Esophagus (tissue), 2 donors: ENCODE results near the gene SAFB. TPM values are rescaled to one million over a fixed set of nuclear protein-coding genes. Genes with fewer than 3 reads are reported as not detected.
"Not testable (repeated sequence)": the region's sequence is repeated elsewhere in the genome, so short reads cannot be mapped to it uniquely, and the experiment has no call there.

Source experiments
- H3K27ac ChIP-seq, 2 donors: one replicate each; pipeline ENCODE4 v1.5.1; 2013; ENCODE audit warnings: low read depth in 2 of 2, mild to moderate bottlenecking in 2 of 2, inconsistent platforms in 1 of 2, low read length in 1 of 2, moderate library complexity in 1 of 2
- H3K27me3 ChIP-seq, 2 donors: one replicate each; pipeline ENCODE4 v1.6.1; 2013; ENCODE audit warnings: low read length in 2 of 2, control low read depth in 1 of 2, mild to moderate bottlenecking in 1 of 2; ENCODE audit not compliant: insufficient read depth in 2 of 2, control insufficient read depth in 1 of 2
- H3K36me3 ChIP-seq, 2 donors: one replicate each; pipeline ENCODE4 v1.6.1; 2013; ENCODE audit warnings: low read length in 1 of 2; ENCODE audit not compliant: control insufficient read depth in 2 of 2, insufficient read depth in 2 of 2
- H3K4me1 ChIP-seq, 2 donors: one replicate each; pipeline ENCODE4 v1.6.1; 2013; ENCODE audit warnings: low read length in 1 of 2; ENCODE audit not compliant: control insufficient read depth in 2 of 2, insufficient read depth in 2 of 2
- H3K4me3 ChIP-seq, 2 donors: one replicate each; pipeline ENCODE4 v1.5.1; 2013; ENCODE audit warnings: low read length in 2 of 2, mild to moderate bottlenecking in 2 of 2, low read depth in 1 of 2, moderate library complexity in 1 of 2
- H3K9me3 ChIP-seq, 2 donors: one replicate each; pipeline ENCODE4 v1.6.1; 2013; ENCODE audit warnings: mild to moderate bottlenecking in 2 of 2, low read depth in 1 of 2, low read length in 1 of 2, moderate library complexity in 1 of 2; ENCODE audit not compliant: control insufficient read depth in 2 of 2, insufficient read depth in 1 of 2
- WGBS, 2 donors: extraction: QIAGEN DNeasy Blood & Tissue Kit; methylation state at CpG; one replicate each; pipeline ENCODE4 v1.1.7; 2013; 5-methylcytosine and 5-hydroxymethylcytosine counted together
- polyA plus RNA-seq, 2 donors: library from polyadenylated mRNA; stranded (reverse); fragments of 200-250 nt; gene quantifications; one replicate each; pipeline ENCODE4 v1.2.3, GENCODE V29; 2013
- donor health status: healthy with polysubstance abuse.
- donor health status: Bipolar disorder and iron deficiency.

Gene SAFB
- polyA plus RNA-seq, 2 donors: 44.2 to 48.5 TPM

DNA sequence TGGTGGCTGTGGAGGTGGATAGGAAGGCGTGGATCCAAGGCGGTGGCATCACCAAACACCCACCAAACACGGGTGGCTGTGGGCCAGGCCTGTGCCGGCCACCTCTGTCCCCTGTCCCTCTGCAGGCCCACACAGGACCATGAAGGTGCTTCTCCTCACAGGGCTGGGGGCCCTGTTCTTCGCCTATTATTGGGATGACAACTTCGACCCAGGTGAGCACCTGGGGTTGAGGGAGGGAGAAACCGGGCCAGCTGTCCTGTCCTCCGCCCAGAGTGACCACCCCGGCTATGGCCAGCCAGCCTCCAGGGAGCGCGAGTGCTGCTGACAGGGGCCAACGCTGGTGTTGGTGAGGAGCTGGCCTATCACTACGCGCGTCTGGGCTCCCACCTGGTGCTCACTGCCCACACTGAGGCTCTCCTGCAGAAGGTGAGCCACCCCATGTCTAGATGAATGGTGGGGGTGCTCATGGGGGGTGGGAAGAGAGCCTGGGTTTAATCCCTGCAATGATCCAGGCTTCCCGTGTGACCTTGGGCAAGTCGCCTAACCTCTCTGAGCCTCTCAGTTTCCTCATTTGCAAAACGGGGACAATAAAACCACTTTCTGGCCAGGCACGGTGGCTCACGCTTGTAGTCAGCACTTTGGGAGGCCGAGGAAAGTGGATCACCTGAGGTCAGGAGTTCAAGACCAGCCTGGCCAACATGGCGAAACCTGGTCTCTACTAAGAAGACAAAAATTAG lies 62.0 kb downstream of the SAFB start:
- H3K27ac ChIP-seq: no peak overlapping the region
- no peak overlapping the region for H3K4me3 ChIP-seq
- WGBS, 2 donors: 87 to 90% methylated on average over 21 to 22 of the region's 22 CpGs
- H3K9me3 ChIP-seq: no peaks in the 10 kb centered on the region
- peaks cover 3 to 13% of the 10 kb centered on the region in 2 donors for H3K4me1 ChIP-seq
- no peaks in the 10 kb centered on the region for H3K36me3 ChIP-seq
- H3K27me3 ChIP-seq: no peaks in the 10 kb centered on the region

DNA sequence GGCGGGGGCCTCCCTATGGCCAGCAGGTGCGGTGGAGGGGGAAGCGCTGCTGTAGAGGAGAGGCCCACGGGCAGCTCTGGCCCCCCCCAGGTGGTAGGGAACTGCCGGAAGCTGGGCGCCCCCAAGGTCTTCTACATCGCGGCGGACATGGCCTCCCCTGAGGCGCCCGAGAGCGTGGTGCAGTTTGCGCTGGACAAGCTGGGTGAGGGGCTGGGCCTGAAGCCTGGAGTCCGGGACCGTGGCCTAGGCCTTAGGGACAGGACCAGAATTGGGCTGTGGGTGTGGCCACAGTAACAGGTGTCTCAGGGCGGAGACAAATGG lies 63.4 kb downstream of the SAFB start:
- H3K4me3 ChIP-seq: peak overlapping the region; percentile 22 to 64
- no peaks in the 10 kb centered on the region for H3K27me3 ChIP-seq
- no peaks in the 10 kb centered on the region for H3K36me3 ChIP-seq
- peaks cover 3 to 14% of the 10 kb centered on the region in 2 donors for H3K4me1 ChIP-seq
- no peaks in the 10 kb centered on the region for H3K9me3 ChIP-seq
- H3K27ac ChIP-seq: peak overlapping the region; percentile 87 to 91
- 31 to 39% methylated on average over 16 of the region's 16 CpGs for WGBS, 2 donors

GRCh38 chr19:5686647-5687359 lies 63.9 kb downstream of the SAFB start:
- Histone ChIP-seq H3K4me3 (peak overlapping the region; percentile 64 to 70), H3K27ac (peak overlapping the region; percentile 87 to 91), H3K27me3 (no peaks in the 10 kb centered on the region), H3K4me1 (peaks cover 3 to 14% of the 10 kb centered on the region in 2 donors), H3K36me3 (peaks cover 0 to 4% of the 10 kb centered on the region in 2 donors), H3K9me3 (no peaks in the 10 kb centered on the region)
- WGBS, 2 donors: 1% methylated on average over 36 to 59 of the region's 59 CpGs

DNA sequence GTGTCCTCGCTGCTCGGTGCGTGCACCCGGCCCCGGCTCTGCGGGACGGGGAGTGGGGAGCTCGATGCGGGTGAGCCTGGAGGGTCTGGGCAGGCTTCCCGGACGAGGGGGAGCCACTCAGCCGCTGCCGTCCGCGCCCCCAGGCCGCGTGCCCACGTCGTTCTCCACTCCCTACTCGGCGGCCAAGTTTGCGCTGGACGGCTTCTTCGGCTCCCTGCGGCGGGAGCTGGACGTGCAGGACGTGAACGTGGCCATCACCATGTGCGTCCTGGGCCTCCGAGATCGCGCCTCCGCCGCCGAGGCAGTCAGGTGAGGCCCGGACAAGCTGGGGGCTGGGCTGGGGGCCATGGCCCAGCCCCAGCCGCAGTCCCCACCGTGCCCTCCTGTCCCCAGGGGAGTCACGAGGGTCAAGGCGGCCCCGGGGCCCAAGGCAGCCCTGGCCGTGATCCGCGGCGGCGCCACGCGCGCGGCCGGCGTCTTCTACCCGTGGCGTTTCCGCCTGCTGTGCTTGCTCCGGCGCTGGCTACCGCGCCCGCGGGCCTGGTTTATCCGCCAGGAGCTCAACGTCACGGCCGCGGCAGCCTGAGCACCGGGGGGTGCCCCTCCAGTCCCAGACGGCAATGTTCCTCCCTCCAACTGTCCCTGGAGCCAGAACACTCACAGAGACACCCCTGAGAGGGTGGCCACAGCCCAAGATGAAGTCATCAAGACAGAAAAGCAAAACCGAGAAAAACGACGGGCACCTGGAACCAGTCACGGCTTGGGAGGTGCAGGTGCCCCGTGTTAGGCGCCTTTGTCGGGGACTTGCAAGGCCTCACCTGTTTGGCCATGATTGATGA lies 64.7 kb downstream of the SAFB start:
- peaks cover 0 to 12% of the 10 kb centered on the region in 2 donors for H3K36me3 ChIP-seq
- H3K27me3 ChIP-seq: no peaks in the 10 kb centered on the region
- H3K9me3 ChIP-seq: no peaks in the 10 kb centered on the region
- H3K27ac ChIP-seq: peak overlapping the region; percentile 23 to 56
- peak overlapping the region; percentile 64 to 70 for H3K4me3 ChIP-seq
- peaks cover 3 to 17% of the 10 kb centered on the region in 2 donors for H3K4me1 ChIP-seq
- 53 to 54% methylated on average over 75 to 76 of the region's 76 CpGs for WGBS, 2 donors

GRCh38 chr19:5688262-5688881 lies 65.5 kb downstream of the SAFB start:
- Histone ChIP-seq H3K4me1 (peaks cover 3 to 19% of the 10 kb centered on the region in 2 donors), H3K36me3 (peaks cover 7 to 19% of the 10 kb centered on the region in 2 donors)
- not testable (repeated sequence) for H3K4me3 ChIP-seq, H3K27ac ChIP-seq, H3K27me3 ChIP-seq, H3K9me3 ChIP-seq
- 93 to 95% methylated on average over 13 of the region's 13 CpGs for WGBS, 2 donors

DNA sequence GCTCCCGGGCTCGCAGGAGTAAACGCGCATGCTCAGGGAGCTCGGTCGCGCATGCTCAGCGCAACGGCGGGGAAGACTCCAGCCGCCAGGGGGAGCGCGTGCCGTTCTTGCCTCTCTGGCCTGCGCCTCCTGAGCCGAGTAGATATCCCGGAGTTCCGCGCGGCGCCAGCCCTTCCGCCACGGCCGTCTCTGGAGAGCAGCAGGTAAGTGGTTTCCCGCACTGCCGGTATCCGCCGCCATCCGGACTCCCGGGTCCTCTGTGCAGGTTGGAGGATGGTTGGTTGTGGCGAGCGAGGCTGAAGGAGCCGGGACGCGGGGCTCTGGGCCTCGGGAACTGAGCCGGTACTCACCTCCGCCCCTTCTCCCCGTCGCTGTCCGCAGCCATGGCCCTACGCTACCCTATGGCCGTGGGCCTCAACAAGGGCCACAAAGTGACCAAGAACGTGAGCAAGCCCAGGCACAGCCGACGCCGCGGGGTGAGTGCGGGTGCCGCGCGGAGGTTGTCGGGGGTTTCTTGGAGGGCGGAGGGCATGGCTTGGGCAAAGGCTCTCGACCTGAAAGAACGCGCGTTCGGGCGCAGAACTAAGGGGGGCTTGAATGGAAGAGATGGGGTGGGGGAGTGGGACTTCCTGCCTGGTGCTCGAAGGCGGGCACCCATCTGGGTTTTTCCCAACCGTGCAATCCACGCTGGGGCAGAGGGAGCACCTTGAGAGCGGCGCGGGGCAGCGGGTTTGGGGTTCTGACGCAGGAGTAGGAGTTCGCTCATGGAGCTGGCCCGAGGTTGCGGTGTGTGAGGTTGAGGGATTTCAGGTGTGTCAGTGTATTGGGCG lies 67.5 kb downstream of the SAFB start, which contains the start of gene RPL36:
TSS of gene RPL36 (plus strand) at position 171 of the 830 bp plus-strand sequence. CDS start at position 384, 213 bp downstream.
- no peaks in the 10 kb centered on the region for H3K27me3 ChIP-seq
- peaks cover 11 to 39% of the 10 kb centered on the region in 2 donors for H3K36me3 ChIP-seq
- H3K27ac ChIP-seq: peak within 1 kb of the TSS; percentile 95 to 97
- 0 to 1% methylated on average over 73 of the region's 73 CpGs for WGBS, 2 donors
- H3K4me1 ChIP-seq: peaks cover 3 to 19% of the 10 kb centered on the region in 2 donors
- H3K9me3 ChIP-seq: no peaks in the 10 kb centered on the region
- peak within 1 kb of the TSS; percentile 82 to 98 for H3K4me3 ChIP-seq

- Histone ChIP-seq H3K27ac (peak overlapping the region; percentile 95 to 97), H3K4me1 (peaks cover 2 to 19% of the 10 kb centered on the region in 2 donors), H3K36me3 (peaks cover 15 to 47% of the 10 kb centered on the region in 2 donors), H3K27me3 (no peaks in the 10 kb centered on the region), H3K4me3 (peak overlapping the region; percentile 82 to 98), H3K9me3 (no peaks in the 10 kb centered on the region)
- WGBS, 2 donors: 2 to 3% methylated on average over 54 of the region's 54 CpGs
These were observed 68.3 kb downstream of the SAFB start for GRCh38 chr19:5690955-5691821.
